Pancreas (tissue), 10 donors: Measurements from ENCODE around the gene PGPEP1. TPM values are rescaled to one million over a fixed set of nuclear protein-coding genes. Genes with fewer than 3 reads are reported as not detected.
"Not testable (repeated sequence)": the region's sequence is repeated elsewhere in the genome, so short reads cannot be mapped to it uniquely, and the experiment has no call there.

Source experiments
- ATAC-seq, 4 donors: fragments of 200-7000 bp; cut with Tn5 transposase; one replicate each; pipeline versions ENCODE4 v1.8.0 to v1.9.1; 2020; ENCODE audit warnings: mild to moderate bottlenecking in 4 of 4, moderate library complexity in 4 of 4
- DNase-seq, 6 donors: peaks; one replicate each; pipeline ENCODE4 v3.0.0-alpha.2; 2020
- FAIRE-seq: peaks from 2 replicates; lab custom pipeline; 2012; peaks lifted over from hg19 to GRCh38; lab: Jason Lieb, UNC
- H3K27ac ChIP-seq, 4 donors: fragments of 200-600 bp; sonication (generic); 1 replicate in 3 of 4; 2 replicates in 1 of 4; pipeline versions ENCODE4 v1.5.0 to v1.8.0; 2020
- H3K27me3 ChIP-seq, 4 donors: fragments of 200-600 bp; one replicate each; pipeline ENCODE4 v1.8.0; 2021
- H3K36me3 ChIP-seq, 3 donors: fragments of 200-600 bp; sonication (generic) in 1 of 3; one replicate each; pipeline versions ENCODE4 v1.5.0 to v1.8.0; 2020 to 2021
- H3K4me1 ChIP-seq, 3 donors: fragments of 200-600 bp; one replicate each; pipeline ENCODE4 v1.8.0; 2021
- H3K4me3 ChIP-seq, 4 donors: fragments of 200-600 bp; sonication (generic) in 2 of 4; one replicate each; pipeline versions ENCODE4 v1.5.0 to v1.8.0; 2020 to 2021
- H3K9me3 ChIP-seq, 4 donors: fragments of 200-600 bp; one replicate each; pipeline ENCODE4 v1.8.0; 2021
- WGBS, 2 donors: extraction: QIAGEN DNeasy Blood & Tissue Kit; methylation state at CpG; one replicate each; pipeline ENCODE4 v1.1.7; 2013; 5-methylcytosine and 5-hydroxymethylcytosine counted together
- intact Hi-C, 3 donors: fragments of 100-400 bp; cut with DNase I; formaldehyde crosslinking; loops; one replicate each; pipeline versions ENCODE4 v1.11.1 to v1.14.2; 2022
- polyA plus RNA-seq, 2 donors: library from polyadenylated mRNA; stranded (reverse); fragments of 200-250 nt; gene quantifications; one replicate each; pipeline ENCODE4 v1.2.3, GENCODE V29; 2013
- total RNA-seq, 6 donors: library from RNA; stranded (reverse); fragmentation: NEBNext Ultra II Directional in 4 of 6; extraction: Animal tissue kit (Norgen Biotek cat#: 25700) in 4 of 6; gene quantifications; one replicate each; pipeline versions ENCODE4 v1.2.1 to v1.2.4, GENCODE V29; 2021 to 2023
- TF ChIP-seq, protein P1 (sequence below), 4 donors: fragments of 200-600 bp; sonication (generic) in 3 of 4; IDR thresholded peaks; one replicate each; pipeline versions ENCODE4 v1.5.0 to v1.8.0; 2021; ENCODE audit warnings: antibody characterized with exemption in 4 of 4
- donor health status: healthy with polysubstance abuse.
- donor health status: DM: no; HTN: no; CAD: no; lungs with moderate emphysema.
- donor health status: DM: no; HTN: no; CAD: no.
- donor health status: control.
- donor health status: control.
- donor health status: Bipolar disorder and iron deficiency.
- donor health status: DM: yes; HTN: yes; CAD: no.
- donor health status: DM: no; HTN: no; CAD: no.
- donor health status: DM: no; HTN: no; CAD: no.
- donor health status: DM: yes; HTN: yes; CAD: no.

PGPEP1 gene
- total and polyA plus RNA-seq, 8 donors: 10.4 to 44.4 (median 36.7) TPM

DNA sequence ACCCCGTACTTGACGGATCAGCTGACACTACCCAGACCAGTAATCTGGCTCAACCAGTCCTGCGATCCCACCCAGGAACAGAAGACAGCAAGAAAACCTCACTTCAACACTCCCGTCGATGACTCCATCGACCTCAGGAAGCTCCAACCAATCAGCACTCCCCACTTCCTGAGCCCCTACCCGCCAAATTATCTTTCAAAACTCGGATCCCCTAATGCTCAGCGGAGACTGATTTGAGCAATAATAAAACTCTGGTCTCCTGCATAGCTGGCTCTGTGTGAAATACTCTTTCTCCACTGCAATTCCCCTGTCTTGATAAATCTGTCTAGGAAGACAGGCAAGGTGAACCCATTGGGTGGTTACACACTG is 18.7 kb upstream of the PGPEP1 start:
- DNase-seq (no peak), ATAC-seq (no peak), FAIRE-seq (no peak)
- Histone ChIP-seq H3K4me3 (peak overlapping the region in 2 of 4 donors; percentile 77 to 80), H3K27ac (no peak overlapping the region), H3K9me3 (no peaks in the 10 kb centered on the region), H3K36me3 (no peaks in the 10 kb centered on the region), H3K4me1 (peaks cover 7 to 43% (median 15%) of the 10 kb centered on the region in 3 donors), H3K27me3 (no peaks in the 10 kb centered on the region)
- 28 to 32% methylated on average over 9 of the region's 9 CpGs for WGBS, 2 donors
- TF ChIP-seq, protein P1, sequence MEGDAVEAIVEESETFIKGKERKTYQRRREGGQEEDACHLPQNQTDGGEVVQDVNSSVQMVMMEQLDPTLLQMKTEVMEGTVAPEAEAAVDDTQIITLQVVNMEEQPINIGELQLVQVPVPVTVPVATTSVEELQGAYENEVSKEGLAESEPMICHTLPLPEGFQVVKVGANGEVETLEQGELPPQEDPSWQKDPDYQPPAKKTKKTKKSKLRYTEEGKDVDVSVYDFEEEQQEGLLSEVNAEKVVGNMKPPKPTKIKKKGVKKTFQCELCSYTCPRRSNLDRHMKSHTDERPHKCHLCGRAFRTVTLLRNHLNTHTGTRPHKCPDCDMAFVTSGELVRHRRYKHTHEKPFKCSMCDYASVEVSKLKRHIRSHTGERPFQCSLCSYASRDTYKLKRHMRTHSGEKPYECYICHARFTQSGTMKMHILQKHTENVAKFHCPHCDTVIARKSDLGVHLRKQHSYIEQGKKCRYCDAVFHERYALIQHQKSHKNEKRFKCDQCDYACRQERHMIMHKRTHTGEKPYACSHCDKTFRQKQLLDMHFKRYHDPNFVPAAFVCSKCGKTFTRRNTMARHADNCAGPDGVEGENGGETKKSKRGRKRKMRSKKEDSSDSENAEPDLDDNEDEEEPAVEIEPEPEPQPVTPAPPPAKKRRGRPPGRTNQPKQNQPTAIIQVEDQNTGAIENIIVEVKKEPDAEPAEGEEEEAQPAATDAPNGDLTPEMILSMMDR (IDR thresholded peaks at IDR 0.05): no peak
- intact Hi-C loops: no loop called here

DNA sequence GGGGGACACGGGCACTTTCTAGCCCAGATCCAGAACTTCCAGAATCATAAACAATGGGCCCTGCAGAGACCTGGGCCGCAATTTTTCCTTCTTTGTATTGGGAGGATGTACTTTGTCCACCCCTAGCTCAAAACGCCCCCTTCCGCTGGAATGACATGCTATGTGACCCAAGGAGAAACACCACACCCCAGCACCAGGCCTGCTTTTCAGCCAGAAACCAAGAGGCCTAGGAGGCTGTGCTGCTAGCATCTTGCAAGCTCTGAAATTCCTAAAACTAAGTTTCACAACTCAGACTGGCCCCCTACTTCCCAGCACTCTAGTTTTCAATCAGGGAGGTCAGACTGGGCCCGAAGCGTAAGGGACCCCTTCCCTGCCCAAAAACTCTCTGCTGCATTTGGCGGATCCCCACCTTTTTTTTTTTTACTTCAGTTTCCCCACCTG is 18.1 kb upstream of the PGPEP1 start:
- Histone ChIP-seq H3K9me3 (no peaks in the 10 kb centered on the region), H3K27ac (peak overlapping the region; percentile 70 to 93 (median 86)), H3K36me3 (no peaks in the 10 kb centered on the region), H3K27me3 (no peaks in the 10 kb centered on the region), H3K4me1 (peaks cover 7 to 43% (median 15%) of the 10 kb centered on the region in 3 donors), H3K4me3 (peak overlapping the region; percentile 68 to 80 (median 77))
- DNase-seq (no peak), FAIRE-seq (no peak), ATAC-seq (peak in 1 of 4 donors; percentile 12)
- TF ChIP-seq, protein P1 (IDR thresholded peaks at IDR 0.05): no peak
- WGBS, 2 donors: 1 to 5% methylated on average over 7 of the region's 7 CpGs
- intact Hi-C loops: no loop called here

DNA sequence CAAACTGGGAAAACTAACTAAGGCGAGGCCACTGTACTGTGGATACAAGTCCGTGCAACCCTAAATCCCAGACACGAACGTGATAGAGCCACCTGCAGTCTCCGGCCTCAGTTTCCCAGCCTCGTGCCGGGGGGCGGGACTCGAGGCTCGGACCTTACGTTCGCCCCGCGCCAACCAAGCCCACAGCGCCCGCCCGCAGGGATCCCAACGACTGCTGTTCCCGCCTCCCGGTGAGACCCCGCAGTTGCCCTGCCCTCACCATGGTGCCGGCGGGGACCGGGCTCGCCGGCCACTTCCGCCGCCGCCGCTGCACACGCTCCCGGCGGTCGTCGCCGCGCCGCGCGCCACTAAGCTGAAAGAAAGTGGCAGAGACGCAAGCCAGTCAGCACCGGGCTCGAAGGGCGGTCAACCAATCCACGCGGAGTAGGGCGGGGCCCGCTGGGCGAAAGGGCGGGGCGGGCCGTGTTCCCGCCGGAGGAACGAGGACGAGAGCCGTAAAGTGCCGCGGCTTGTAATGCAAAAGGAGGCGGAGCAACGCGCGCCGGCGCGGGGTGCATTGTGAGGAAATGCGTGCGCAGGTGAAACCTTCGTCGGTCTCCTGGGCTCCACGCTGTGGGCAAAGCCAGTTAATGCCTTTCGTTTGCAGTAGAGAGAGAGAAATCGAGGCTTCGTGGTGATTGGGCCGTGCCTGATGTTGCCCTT is 17.5 kb upstream of the PGPEP1 start, which contains the start of gene LSM4:
Gene LSM4, minus strand, starts transcription at position 318 of the 702 bp plus-strand sequence. Its CDS starts 56 bp downstream, at position 262.
- ATAC-seq: peak; percentile 93 to 99 (median 96)
- H3K4me1 ChIP-seq: peaks cover 7 to 43% (median 15%) of the 10 kb centered on the region in 3 donors

DNA sequence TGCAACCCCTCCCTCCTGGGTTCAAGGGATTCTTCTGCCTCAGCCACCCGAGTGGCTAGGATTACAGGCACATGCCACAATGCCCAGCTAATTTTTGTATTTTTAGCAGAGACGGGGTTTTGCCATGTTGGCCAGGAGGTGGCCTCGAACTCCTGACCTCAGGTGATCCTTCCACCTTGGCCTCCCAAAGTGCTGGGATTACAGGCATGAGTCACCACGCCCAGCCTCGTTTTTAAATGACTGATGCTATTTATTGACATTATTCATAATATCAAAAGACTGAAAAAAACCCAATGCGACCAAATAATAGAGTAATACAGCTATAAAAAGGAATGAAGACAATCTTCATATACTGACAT is 16.0 kb upstream of the PGPEP1 start:
- H3K36me3 ChIP-seq, FAIRE-seq, ATAC-seq, H3K27me3 ChIP-seq, DNase-seq, H3K4me3 ChIP-seq, H3K9me3 ChIP-seq, intact Hi-C loops: not testable (repeated sequence)
- H3K27ac ChIP-seq: peak overlapping the region; percentile 80 to 93 (median 86)
- peaks cover 10 to 41% (median 18%) of the 10 kb centered on the region in 3 donors for H3K4me1 ChIP-seq
- 42 to 50% methylated on average over 6 of the region's 6 CpGs for WGBS, 2 donors

More for the DNA sequence above, 17.5 kb upstream of the PGPEP1 start, which contains the start of gene LSM4:
- FAIRE-seq (peak; percentile 29), DNase-seq (peak; percentile 97 to 99 (median 99))
- WGBS, 2 donors: 0% methylated on average over 75 of the region's 75 CpGs
- H3K4me3 ChIP-seq: peak within 1 kb of the TSS; percentile 68 to 80 (median 77)
- intact Hi-C loops: no loop called here
- H3K36me3 ChIP-seq: no peaks in the 10 kb centered on the region
- peak within 1 kb of the TSS; percentile 80 to 93 (median 86) for H3K27ac ChIP-seq
- TF ChIP-seq, protein P1 (IDR thresholded peaks at IDR 0.05): peak in 1 of 4 donors; percentile 17
- H3K27me3 ChIP-seq: no peaks in the 10 kb centered on the region
- no peaks in the 10 kb centered on the region for H3K9me3 ChIP-seq

DNA sequence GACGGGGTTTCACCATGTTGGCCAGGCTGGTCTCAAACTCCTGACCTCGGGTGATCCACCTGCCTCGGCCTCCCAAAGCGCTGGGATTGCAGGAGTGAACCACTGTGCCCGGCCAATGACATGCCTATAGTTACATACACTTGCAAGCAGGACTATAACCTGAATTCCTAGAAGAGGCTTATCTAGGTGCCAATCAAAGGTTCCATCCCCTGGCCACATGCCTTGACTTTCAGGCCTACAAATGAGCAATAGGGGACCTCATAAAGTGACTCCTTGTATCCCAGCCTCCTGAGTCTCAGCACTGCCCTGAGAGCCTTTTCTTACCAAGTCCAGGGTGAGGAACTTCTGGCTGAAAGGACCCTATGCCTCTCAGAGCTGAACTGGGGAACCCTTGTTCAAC is 13.6 kb upstream of the PGPEP1 start:
- ATAC-seq (no peak), DNase-seq (no peak), FAIRE-seq (no peak)
- H3K4me1 ChIP-seq: peaks cover 10 to 18% (median 18%) of the 10 kb centered on the region in 3 donors
- no peak overlapping the region for H3K4me3 ChIP-seq
- intact Hi-C loops: loop anchor here in 2 of 3 donors (5.0 kb wide), 1 partner anchor 49 kb away; no protein-coding TSS in a partner anchor
- whole genome bisulfite sequencing, 2 donors: 76 to 87% methylated on average over 5 of the region's 5 CpGs
- no peaks in the 10 kb centered on the region for H3K36me3 ChIP-seq
- no peak overlapping the region for H3K27ac ChIP-seq
- no peaks in the 10 kb centered on the region for H3K27me3 ChIP-seq
- H3K9me3 ChIP-seq: no peaks in the 10 kb centered on the region
- TF ChIP-seq, protein P1 (IDR thresholded peaks at IDR 0.05): no peak
